K562 (cell line): ENCODE results near the gene LAPTM5.

Experiments
- CBX3 ChIP-seq, 2 experiments: IDR thresholded peaks; 1 replicate in 1 of 2; 2 replicates in 1 of 2; pipeline ENCODE4 v1.6.1; 2012; ENCODE audit warnings: inconsistent platforms in 2 of 2, low read length in 2 of 2, borderline replicate concordance in 1 of 2, control low read depth in 1 of 2
- CBX5 ChIP-seq: IDR thresholded peaks from 2 replicates; pipeline ENCODE4 v1.6.1; 2014; ENCODE audit warnings: low read depth, borderline replicate concordance
- CHCHD3 ChIP-seq: fragments of 250-450 bp; sonication (Bioruptor Pico); IDR thresholded peaks from 2 replicates; pipeline ENCODE4 v2.1.2; 2022; ENCODE audit warnings: mild to moderate bottlenecking
- EGR1 ChIP-seq: fragments of 450-650 bp; conservative IDR thresholded peaks from 2 replicates; pipeline ENCODE4 v1.6.1; 2017; ENCODE audit warnings: mild to moderate bottlenecking
- FOXK2 ChIP-seq, 2 experiments: fragments of 450-650 bp; IDR thresholded peaks in 1 of 2; conservative IDR thresholded peaks in 1 of 2; 2 replicates each; pipeline ENCODE4 v1.6.1; 2016; ENCODE audit warnings: low read depth in 2 of 2, mild to moderate bottlenecking in 1 of 2
- HCFC1 ChIP-seq: IDR thresholded peaks from 2 replicates; pipeline ENCODE4 v1.6.1; 2012; ENCODE audit warnings: low read depth, low read length, improper control_type of control experiment
- SMARCA4 ChIP-seq: fragments of 450-650 bp; IDR thresholded peaks from 2 replicates; pipeline ENCODE4 v1.6.1; 2016
- SRSF7 ChIP-seq: fragments of 200-400 bp; formaldehyde crosslinking; optimal IDR thresholded peaks from 2 replicates; pipeline ENCODE3; 2017; ENCODE audit warnings: mild to moderate bottlenecking, low read depth, low read length
- TF ChIP-seq, protein P1 (sequence below): fragments of 450-650 bp; IDR thresholded peaks from 2 replicates; pipeline ENCODE4 v1.6.1; 2016; ENCODE audit warnings: borderline replicate concordance

DNA sequence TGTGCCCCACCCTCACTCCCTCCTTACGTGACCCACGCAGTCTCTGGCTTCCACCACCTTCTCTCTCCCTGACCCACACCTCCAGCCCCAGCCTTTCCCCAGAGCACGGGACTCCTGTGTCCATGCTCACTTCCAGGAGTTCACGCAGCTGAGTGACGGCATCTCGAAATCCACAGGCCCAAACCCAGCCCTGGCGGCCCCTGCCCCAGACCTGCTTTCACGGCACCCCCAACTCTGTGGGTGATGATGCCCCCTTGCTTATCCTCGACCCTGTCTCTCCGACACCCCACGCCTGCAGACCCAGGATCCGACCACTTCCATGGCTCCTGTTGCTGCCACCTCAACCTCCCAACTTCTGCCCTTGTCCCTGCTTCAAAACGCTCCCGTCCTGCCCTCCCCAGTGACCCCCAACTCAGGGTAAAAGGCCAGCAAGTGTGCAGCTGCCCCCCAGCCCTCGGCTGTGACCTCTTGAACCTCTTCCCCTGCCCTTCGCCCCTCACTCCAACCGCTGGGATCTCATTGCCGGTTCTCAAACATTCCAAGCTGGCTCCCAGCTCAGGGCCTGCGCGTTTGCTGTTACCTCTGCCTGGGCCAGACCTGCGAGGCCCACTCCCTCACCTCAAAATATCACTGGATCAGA lies 30.4 kb upstream of the LAPTM5 start:
- TF ChIP-seq CHCHD3: no peak
- no peak for TF ChIP-seq FOXK2 (conservative IDR thresholded peaks at IDR 0.05 in 1 of 2, IDR thresholded peaks at IDR 0.05 in 1 of 2; ENCODE audit: low read depth in 2 of 2)
- TF ChIP-seq SMARCA4: no peak
- TF ChIP-seq CBX3 (IDR thresholded peaks at IDR 0.05; ENCODE audit: borderline replicate concordance in 1 of 2, low read length in 2 of 2): no peak
- no peak for TF ChIP-seq SRSF7
- no peak for TF ChIP-seq CBX5
- no peak for TF ChIP-seq EGR1
- TF ChIP-seq, protein P1, sequence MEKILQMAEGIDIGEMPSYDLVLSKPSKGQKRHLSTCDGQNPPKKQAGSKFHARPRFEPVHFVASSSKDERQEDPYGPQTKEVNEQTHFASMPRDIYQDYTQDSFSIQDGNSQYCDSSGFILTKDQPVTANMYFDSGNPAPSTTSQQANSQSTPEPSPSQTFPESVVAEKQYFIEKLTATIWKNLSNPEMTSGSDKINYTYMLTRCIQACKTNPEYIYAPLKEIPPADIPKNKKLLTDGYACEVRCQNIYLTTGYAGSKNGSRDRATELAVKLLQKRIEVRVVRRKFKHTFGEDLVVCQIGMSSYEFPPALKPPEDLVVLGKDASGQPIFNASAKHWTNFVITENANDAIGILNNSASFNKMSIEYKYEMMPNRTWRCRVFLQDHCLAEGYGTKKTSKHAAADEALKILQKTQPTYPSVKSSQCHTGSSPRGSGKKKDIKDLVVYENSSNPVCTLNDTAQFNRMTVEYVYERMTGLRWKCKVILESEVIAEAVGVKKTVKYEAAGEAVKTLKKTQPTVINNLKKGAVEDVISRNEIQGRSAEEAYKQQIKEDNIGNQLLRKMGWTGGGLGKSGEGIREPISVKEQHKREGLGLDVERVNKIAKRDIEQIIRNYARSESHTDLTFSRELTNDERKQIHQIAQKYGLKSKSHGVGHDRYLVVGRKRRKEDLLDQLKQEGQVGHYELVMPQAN: no peak
- TF ChIP-seq HCFC1: no peak
